Kidney glomerular epithelial cell (primary cell): ENCODE results near the gene KISS1.
A peak's percentile ranks its signal among the peaks of the same experiment; 100 is the strongest.
"Not testable (repeated sequence)": the region's sequence is repeated elsewhere in the genome, so short reads cannot be mapped to it uniquely, and the experiment has no call there.

Experiments
- DNase-seq: peaks from one replicate; lab custom pipeline; 2025; lab: John Stamatoyannopoulos, UW

KISS1 gene, protein sequence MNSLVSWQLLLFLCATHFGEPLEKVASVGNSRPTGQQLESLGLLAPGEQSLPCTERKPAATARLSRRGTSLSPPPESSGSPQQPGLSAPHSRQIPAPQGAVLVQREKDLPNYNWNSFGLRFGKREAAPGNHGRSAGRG

DNA sequence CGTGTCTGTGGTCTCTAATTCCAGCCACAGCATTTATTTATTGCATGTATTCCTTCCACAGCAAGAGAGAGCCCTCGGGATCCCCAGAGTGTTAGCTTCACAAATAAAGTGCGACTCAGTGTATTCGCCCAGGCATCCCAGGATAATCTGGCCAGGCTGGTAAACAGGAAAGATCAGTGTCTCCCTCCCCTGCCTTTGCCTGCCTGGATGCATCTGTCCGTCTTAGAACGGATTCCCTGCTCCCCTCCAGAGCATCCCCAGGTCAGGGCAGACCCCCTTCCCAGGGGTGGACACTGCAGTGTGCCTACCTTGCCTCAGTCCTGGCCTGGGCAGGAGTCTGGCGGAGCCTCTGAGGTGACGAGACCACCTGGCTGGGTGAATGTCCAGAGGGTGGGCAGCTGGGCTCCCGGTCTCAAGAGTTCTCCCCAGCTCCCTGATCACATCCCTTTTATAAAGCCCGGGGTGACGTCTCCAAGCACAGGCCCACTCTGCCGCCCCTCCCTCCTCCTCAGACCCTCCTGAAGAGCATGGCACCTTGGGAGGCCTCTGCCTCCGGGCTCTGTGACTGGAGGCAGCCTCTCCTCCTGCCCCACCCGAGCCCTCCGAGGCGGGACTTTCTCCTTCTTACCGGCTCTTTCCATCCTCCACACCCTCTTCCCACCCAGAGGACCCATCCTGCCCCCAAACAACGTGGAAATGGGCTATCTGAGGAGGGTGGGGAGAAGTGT lies at the start of gene KISS1:
Gene KISS1 (minus strand): TSS at position 424 of the 728 bp plus-strand sequence. CDS start 3,615 bp downstream, outside the sequence.
- DNase-seq: no peak

DNA sequence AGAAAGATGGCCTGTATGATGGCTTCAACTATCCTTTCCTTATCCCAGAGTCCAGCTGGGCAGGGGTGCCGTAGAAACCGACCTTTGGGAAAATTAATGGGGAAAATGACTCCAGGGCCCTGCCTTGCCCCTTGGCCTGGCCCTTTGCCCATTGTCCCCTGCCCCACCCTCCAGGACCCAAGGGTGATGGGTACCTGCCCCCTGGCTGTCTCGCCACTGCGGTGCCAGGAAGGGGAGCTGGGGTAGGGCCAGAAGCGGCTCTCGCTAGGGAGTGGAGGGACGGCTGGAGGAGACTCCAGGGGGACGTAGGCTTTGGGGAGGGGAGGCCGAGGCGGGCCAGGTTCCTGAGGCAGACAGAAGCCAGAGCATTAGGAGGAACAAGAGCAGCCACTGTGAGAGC lies 46.6 kb upstream of the KISS1 start:
- DNase-seq: no peak

DNA sequence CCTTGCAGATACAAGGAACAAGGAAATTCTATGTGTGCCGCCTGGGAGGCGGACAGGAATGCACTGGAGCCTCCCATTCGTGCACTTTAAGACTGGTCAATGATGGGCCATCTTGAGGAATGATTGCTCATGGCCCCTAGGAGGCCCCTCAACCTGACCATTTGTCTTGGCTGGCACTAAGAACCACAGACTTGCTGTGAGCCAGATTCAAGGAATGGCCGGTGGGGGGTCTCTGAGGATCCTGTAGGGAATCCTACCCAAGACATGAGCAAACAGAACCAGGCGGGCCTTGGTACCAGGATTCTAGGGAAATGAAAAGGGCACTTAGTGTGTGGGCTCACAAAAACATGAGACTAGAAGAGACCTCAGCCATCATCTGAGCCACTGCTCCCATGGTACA lies 45.6 kb upstream of the KISS1 start:
- no peak for DNase-seq

DNA sequence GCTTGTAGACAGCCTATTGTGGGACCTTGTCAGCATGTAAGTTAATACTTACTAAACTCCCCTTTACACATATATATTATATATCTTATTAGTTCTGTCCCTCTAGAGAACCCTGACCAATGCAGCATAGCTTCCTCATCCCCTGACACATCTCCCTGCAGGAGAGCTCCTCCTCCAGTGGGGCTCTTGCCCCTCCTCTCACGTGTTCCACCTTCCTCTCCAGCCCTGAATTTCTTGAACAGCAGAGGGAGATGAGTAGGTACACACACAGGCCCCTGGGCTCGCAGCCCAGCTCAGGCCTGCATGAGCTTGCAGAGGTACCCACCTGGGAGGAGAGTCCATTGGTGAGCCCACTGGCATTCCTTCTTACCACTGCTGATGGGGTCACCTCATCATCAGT lies 44.8 kb upstream of the KISS1 start:
- DNase-seq: no peak

DNA sequence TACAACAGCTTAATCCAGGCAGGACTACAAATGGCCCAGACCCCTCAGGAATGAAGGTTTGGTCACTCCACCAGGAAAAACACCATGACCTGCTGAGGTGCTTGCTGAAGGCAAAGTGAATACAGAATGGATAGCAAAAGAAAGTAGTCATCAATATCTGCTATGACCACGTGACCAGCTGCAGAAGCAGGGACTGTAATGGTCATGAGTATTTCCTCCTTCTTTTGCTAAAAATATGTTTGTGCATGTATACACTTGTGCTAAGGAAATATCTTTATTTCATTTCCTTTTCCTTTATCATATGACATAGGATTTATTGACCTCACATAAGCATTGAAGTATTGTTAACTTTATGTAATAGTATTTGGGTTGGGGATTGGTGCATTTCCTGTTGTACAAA lies 43.9 kb upstream of the KISS1 start:
- no peak for DNase-seq

DNA sequence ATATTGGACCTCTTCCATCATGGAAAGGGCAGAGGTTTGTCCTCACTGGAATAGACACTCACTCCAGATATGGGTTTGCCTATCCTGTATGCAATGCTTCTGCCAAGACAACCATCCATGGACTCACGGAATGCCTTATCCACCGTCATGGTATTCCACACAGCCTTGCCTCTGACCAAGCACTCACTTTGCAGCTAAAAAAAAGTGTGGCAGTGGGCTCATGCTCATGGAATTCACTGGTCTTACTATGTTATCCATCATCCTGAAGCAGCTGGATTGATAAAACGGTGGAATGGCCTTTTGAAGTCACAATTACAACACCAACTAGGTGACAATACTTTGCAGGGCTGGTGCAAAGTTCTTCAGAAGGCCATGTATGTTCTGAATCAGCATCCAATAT lies 43.1 kb upstream of the KISS1 start:
- DNase-seq: not testable (repeated sequence)

DNA sequence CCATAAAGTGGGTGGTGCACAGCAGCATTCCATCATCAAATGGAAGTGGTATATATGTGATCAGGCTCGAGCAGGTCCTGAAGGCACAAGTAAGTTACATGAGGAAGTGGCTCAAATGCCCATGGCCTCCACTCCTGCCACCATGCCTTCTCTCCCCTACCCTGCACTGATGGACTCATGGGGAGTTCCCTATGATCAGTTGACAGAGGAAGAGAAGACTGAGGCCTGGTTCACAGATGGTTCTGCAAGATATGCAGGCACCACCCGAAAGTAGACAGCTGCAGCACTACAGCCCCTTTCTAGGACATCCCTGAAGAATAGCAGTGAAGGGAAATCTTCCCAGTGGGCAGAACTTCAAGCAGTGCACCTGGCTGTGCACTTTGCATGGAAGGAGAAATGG lies 42.2 kb upstream of the KISS1 start:
- DNase-seq: not testable (repeated sequence)

DNA sequence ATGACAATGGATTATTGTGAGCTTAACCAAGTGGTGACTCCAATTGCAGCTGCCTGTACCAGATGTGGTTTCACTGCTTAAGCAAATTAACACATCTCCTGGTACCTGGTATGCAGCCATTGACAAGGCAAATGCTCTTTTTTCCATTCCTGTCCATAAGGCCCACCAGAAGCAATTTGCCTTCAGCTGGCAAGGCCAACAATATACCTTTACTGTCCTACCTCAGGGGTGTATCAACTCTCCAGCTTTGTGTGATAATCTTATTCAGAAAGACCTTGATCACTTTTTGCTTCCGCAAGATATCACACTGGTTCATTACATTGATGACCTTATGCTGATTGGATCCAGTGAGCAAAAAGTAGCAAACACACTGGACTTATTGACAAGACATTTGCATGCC lies 41.2 kb upstream of the KISS1 start:
- not testable (repeated sequence) for DNase-seq

DNA sequence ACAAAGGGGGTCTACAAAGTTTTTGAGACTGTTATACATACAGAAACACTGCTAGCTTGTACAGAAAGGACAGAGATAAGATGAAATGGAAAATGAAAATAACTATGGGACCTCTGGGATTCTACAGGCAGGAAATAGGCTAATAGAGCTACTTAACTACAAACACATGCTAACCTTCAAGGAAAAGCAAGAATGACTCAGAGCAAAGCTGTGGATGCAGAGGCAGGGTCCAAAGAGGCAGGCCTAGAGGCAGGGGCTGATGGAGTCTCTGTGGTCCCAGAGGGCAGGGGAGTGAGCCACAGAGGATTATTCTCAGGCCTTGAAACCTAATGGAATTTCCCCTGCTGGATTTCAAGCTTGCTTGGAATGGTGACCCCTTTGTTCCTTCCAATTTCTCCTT lies 36.2 kb upstream of the KISS1 start:
- DNase-seq: no peak

DNA sequence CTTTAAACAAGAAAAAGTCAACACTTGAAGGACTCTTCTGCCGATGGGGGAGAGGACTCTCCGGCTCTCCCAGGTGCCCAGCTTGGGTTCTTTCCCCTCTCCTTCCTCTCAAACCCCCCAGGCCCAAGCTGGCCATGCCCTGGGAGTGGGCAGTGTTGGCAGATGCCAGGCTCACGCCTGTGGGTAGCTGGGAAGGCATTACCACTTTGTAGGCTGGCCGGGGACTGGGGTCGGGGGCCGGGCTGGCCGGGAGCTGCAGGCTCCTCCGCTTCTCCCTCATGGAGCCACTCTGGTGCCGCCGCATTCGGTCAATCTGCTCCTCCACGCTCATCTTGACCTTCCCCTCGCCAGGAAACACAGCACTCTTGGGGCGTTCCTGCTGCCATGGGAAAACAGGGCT lies 33.9 kb upstream of the KISS1 start:
- no peak for DNase-seq

DNA sequence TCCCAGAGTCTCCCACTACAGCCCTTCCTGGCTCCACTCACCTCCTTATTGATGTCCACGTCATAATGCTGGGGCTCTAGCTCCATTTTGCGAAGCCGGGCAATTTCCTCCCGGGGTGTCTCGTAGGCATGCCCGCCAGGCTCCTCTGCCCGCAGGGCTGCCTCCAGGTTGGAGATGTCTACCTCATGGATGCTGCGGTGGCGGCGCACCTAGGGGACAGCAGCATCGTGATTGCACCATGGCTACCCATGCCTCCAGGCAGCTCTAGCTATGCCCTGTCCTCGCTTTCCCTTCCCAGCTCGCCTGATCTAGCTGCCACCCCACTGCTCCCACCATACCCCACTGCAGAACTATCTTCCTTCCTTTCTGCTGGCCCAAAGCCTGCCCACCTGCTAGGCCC lies 32.6 kb upstream of the KISS1 start:
- DNase-seq: no peak

DNA sequence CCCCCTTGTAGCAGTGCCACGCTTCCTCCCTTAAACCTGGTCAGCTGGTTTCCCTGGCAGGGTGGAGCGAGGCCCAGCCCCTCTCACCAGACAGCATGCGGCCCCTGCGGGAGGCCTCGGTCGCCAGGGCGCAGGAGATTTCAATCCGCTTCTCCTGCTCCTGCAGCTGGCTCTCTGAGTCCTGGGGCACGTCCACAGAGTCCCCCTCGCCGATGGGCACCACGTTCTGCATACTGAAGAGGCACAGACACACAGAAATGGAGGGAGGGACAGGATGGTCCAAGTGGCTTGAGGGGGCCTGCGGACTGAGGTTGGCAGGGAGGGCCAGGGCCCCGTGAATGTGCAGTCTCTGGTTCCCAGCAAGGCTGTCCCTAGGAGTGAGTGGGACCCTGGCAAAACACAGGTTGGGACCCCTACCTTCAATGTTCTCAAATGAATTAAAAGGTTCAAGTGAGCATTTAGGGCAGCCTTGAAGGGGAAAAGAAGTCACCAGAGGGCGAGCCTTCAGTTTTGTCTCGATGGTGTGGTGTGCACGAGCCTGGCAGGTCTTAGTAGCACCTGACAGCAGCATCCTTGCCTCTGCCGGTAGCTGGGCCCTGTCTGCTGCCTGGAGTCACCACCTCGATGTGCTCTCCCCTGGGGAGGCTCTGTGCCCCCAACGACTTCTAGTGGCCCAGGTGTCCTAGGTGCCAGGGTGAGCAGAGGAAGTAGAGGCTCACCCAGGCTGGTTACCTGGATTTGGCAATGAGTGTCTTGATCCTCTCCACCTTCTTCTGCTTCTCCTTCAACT lies 31.9 kb upstream of the KISS1 start:
- DNase-seq: no peak

DNA sequence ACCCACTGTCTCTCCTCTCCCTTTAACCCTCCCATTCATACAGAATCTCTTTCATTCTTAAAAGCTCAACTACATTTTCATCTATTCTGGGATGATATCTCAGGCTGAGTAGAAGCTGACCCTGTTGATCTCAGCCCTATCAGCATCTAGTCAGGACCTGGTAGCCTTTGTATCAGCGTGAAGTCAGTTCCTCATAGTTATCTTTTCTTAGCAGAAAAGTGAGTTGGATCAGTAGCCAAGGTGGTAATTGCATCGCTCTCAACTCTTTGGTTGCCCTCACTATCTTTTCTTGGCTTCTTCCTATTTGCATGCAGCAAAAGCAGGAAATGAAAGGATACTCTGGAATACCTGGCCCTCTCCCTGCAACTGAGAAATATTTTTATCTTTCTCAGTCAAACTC lies 31.1 kb upstream of the KISS1 start:
- DNase-seq: no peak

DNA sequence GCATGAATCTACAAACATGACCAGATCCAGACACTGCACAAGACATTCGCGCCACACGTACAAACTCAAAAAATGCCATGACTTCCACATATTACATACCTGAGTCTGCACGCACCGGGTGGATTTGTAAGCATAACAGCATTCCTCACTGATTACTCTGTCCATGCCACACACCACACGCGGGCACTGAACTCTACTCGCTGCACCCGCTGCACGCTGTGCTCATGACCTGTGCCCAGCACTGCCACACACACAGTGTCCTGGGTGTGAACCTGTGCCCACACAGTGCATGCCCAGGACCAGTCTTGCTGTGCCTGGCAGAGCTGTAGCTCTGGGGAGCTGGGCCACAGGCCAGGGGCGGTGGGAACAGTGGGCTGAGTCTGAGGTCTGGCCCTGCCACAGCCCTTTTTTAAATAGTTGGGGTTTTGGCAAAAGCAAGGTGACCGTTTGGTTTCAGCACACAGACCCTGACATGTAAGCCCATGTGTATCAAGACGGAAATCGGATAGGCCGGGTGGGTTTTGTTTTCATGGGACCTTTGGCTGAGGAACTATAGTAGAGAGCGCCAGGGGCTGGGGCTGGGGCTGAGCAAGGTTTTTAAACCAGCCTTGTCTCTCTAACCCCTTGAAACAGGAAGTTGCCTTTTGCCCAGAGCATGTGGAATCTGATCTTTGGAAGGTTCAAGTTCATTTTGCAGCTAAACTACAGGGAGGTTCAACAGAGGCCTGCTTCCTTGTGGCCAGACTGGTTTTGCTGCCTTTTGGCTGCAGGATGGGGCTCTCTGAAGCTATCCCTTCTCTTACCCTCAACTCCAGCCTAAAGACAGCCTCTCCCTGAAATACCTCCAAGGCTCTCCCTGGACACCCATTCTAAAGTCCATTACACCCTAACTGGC lies 29.8 kb upstream of the KISS1 start:
- peak; percentile 69 for DNase-seq

DNA sequence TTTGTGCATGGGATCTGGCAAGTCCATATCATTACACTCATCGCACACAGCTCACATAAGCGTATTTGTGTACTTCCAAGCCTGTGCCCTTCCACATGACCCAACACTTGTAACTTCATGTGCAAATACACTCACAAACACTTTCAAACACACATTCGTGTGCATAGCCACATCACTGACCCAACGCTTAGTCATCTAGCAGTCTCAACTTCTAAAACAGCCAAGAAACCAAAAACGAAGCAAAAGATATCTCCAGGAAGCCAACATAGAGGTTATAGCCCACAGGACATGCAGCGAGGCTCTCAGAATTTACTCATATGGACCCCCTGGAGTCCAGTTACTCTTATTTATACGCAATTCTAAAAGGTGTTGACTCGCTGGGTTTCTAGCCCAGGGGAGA lies 28.4 kb upstream of the KISS1 start:
- DNase-seq: no peak

DNA sequence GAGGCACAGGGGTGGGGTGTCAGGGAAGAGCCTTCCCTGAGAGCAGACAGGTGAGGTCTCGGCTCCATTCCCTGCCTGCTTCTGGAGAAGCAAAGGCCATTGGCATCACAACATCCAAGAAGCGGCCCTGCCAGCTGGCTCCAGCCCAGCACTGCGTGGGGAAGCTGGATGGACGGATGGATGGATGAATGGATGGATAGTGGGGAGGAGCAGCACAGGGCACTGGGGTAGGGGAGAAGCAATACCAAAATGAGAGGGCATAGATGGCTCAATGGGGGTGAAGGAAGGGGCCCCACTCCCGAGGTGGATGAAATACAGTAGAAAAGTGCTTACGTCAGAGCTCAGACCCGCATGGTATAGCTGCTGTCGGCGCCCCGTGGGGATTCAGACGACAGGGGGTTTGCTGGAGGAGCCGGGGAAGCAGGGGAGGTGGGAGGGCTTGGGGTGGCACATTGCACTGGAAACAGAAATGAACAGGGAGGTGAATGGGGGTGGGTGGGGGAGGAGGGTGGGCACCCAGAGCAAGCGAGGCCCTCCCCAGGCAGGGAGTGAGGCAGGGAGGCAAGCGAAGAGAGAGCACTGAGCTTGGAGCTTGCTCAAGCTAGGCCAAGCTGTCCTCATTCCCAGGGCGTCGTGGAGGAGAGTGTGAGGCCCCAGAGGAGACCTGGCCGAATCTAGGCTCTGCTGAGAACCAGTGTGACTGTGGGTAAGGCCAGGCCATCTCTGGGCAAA lies 27.0 kb upstream of the KISS1 start:
- DNase-seq: no peak

DNA sequence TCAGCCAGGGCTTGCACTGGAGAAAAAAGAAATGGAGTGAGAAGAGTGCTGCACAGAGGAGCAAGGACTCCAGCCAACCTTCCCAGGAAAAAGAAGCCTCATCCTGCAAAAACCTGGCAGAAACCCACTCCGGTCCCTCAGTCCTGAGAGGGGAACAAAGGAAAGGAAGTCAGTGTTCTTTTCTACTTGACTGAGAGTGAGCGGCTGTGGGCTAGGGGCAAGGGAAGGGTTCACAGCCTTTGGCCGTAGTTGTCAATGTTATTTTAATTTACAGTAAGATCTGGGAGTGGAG lies 26.4 kb upstream of the KISS1 start:
- no peak for DNase-seq

DNA sequence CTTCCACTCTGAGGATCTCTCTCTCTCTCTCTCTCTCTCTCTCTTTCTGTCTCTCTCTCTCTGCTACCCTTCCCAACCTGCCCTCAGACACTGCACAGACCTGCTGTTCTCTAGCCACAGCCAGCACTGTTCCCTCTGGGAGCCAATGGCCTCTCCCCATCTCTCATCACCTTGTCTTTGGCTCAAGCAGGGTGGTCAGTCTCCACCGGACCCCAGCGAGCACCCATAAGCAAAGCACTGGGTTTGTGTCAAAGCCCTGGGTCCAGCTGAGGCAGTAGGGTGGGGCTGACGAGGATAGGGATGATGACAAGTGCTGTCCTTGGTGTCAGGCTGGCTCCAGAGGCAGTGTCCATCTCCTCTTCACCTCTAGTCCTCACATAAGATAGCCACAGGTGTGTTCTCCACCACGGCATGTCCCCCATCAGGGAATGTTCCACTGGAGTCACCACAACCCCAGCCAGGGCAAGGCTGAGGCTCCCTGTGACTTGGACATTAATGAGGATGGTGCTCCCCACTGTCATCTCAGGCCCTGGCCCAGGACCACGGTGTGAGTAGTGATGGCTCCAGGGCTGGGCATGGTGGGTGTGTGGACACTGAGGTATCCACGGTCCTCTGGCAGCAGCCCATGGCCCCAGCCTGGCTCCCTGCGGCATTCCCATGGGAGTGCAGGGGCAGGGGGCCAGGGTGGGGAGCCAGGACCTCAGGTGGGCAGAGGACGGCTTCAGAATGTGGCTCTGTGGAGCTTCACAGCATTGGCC lies 25.9 kb upstream of the KISS1 start:
- no peak for DNase-seq

DNA sequence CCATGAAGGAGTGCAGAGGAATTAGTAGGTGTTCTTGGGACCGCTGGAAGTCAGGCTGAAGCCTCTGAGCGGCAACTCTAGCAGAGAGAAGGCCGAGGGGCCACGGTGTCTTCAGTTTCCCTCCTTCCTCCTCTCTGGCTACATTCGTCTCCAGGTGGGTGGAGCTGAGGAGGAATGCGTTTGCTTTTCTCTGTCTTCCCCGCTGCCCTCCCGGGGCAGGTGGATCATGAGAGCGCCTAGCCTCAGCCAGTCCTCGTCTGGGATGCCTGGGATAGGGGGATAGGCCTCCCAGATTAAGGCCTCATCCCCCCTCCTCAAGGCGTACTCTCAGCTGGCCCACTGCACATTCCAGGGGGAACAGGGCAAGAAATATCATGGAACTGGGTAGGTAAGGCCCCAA lies 25.0 kb upstream of the KISS1 start:
- DNase-seq: no peak

DNA sequence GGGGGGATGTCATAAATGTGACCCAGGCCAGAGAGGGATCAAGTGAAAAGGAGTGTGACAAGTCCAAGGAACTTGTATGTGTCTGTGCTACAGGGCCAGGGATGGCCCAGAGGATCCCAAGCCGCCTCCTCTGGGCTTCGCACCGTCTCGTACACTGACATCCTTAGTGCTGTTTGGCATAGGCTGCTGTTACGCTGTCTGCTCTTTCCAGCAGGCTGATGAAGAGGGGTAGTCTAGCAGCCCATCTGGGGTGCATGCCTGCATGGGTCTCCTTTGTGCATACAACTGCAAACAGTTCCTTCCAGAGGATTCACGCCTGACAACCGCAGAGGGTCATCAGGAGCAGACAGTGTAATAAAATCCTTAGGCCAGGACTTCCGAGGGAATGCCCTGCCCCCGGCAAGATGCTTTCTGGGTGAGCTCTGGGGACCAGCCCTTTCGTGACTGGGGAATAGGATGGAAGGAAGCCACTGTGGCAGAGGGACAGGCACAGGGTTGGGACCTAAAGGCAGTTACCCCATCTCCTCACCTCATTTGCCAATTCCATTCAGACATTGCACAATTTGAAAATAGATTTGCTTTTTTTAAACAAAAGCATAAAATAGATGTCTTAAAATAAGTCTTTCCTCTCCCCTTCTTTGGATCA lies 23.8 kb upstream of the KISS1 start:
- no peak for DNase-seq

DNA sequence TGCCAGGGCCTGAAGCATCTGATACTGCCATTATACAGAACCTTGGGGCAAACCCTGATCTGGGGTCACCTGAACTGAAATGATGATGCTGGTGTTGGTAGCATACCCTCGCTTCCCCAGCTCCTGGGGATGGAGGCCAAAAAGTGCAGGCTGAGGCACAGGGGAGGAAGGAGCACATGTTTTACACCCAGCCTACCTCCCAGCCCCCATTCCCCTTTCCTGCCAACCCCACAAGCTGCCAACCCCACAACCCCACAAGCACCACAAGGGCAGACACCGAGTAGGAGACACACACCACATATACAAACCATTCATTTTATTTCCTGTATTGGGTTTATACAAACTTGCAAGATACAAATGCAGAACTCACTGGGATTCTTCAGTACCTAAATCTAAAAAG lies 22.3 kb upstream of the KISS1 start:
- DNase-seq: no peak
